Superior temporal gyrus (tissue), 1 donor: ENCODE data around the gene OLFML2A.
"Not testable (repeated sequence)": the region's sequence is repeated elsewhere in the genome, so short reads cannot be mapped to it uniquely, and the experiment has no call there.

Experiments
- DNase-seq: peaks from one replicate; pipeline ENCODE4 v3.0.0-alpha.2; 2016; ENCODE audit errors: extremely low spot score

OLFML2A gene

DNA sequence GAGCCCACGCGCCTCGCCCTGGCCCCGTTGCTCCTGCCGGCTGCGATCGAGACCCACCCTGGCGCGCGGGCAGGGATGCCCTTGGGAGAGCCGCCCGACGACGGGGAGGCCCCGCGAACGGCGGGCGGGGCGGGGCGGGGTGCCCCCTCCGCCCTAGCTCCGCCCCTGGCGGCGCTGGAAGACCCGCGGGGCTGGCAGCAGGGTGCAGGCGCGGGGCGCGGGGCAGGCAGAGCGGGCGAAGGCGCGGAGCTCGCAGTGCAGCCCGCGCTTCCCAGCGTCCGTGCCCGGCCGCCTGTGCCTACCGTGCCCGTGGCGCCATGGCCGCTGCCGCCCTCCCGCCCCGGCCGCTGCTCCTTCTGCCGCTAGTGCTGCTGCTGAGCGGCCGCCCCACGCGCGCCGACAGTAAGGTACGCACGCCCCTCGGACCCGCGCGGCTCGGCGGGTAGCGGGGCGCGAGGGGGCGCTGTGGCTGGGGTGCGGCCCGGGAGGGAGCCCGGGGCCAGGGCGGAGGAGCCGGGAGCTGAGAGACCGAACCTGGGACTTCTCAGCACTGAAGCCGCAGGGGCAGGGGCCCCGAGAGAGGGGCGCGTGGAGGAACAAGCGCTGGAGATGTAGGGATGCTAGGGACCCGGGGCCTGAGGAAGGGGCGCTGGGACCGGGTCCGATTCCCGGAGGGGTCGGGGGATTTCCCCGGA is at the start of gene OLFML2A:
Gene OLFML2A (plus strand): TSS at position 180 of the 695 bp plus-strand sequence. CDS start 138 bp downstream, at position 318.
- DNase-seq, result no peak

DNA sequence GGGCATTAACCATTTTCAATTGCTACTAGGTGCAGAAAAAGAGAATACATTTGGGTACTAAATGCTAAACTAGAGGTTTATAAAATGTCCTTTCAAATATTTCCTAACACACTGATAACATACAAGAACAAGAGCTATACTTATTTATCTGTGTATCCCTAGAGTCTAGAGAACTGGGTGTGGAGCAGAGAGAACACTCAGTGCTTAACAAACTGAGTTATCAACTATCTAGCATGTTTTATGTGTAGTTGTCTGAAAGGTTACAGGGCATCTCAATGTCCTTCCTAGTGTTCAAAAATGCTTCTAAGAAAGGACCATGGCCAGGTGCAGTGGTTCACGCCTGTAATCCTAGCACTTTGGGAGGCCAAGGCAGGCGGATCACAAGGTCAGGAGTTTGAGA is 46.2 kb upstream of the OLFML2A start:
- no peak for DNase-seq

DNA sequence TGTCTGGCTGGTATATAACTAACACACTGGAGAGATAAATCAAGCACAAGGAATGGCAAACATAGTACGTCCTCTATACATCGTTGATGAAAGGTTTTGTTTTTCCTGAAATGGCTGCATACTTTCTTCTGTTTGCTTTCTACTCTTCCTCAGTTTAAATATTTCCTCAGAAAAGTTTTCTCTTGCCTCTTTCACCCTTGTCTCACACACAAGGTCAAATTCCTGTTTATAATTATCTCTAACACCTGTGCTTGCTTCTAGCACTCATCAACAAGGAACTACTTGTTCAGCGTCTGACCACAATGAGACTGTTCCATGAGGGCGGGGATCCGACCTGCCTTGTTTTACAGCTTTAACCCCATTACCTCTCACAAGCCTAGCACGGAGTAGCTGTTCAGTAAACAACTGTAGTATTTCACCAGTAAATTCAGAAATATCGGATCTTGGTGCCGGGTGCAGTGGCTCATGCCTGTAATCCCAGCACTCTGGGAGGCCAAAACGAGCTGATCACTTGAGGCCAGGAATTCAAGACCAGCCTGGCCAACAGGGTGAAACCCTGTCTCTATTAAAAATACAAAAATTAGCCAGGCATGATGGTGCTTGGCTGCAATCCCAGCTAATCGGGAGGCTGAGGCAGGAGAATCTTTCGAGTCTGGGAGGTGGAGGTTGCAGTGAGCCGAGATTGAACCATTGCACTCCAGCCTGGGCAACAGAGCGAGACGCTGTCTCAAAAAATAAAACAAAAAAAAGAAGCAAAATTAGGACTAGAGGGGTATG is 42.8 kb upstream of the OLFML2A start:
- no peak for DNase-seq

- not testable (repeated sequence) for DNase-seq
Measured at GRCh38 chr9:124734741-124735083, 42.2 kb upstream of the OLFML2A start.

- no peak for DNase-seq
Measured at GRCh38 chr9:124735121-124735520, 41.8 kb upstream of the OLFML2A start.

DNA sequence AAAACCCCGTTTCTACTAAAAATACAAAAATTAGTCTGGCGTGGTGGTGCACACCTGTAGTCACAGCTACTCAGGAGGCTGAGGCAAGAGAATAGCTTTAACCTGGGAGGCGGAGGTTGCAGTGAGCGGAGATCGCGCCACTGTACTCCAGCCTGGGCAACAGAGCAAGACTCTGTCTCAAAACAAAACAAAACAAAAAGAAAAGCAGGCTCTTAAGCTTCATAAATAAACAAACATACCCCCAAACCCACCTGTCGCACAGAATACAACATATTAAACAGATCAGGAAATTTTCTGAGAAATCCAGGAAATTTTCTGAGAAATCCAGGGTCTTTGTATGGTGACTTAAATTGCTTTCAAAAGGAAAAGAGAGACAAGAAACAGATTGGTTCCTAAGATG is 38.9 kb upstream of the OLFML2A start:
- not testable (repeated sequence) for DNase-seq

- DNase-seq, result no peak
Measured at GRCh38 chr9:124739360-124739759, 37.6 kb upstream of the OLFML2A start.

- no peak for DNase-seq
Measured at GRCh38 chr9:124741149-124741548, 35.8 kb upstream of the OLFML2A start.

DNA sequence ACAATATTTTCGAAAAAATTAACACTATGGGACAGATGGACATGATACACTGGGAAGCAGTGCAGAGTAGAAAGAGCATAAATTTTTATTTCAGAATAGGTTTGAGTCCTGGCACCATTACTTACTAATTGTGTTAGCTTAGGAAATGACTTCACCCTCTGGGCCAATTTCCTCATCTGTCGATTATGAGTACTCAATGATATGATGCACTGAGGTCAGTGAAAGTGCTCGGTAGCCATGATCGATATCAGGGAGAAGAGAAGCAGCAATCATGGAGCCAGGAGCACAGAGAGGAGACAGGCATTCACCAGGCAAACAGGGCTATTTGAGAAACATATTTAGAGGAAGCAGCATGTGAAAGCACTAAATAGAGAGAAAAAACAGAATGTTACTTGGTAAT is 35.3 kb upstream of the OLFML2A start:
- DNase-seq, result no peak

DNA sequence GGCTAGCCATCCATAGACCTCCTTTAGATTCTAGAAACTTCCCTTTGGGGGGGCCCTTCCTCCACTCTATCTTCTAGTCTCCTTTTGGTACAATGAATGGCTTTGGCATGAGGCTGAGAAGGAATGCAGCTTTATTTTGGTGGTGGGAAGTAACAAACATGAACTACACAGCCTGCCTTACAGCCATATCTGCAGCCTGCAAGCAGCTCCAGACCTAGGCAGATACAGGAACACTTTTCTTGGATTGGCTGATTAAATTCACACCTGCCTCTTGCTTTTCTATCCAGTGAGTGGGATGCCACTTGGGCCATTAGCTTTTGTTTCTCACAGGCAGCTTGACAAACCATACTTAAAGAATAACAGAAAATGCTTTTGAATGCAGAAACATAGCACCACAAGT is 34.0 kb upstream of the OLFML2A start:
- no peak for DNase-seq

DNA sequence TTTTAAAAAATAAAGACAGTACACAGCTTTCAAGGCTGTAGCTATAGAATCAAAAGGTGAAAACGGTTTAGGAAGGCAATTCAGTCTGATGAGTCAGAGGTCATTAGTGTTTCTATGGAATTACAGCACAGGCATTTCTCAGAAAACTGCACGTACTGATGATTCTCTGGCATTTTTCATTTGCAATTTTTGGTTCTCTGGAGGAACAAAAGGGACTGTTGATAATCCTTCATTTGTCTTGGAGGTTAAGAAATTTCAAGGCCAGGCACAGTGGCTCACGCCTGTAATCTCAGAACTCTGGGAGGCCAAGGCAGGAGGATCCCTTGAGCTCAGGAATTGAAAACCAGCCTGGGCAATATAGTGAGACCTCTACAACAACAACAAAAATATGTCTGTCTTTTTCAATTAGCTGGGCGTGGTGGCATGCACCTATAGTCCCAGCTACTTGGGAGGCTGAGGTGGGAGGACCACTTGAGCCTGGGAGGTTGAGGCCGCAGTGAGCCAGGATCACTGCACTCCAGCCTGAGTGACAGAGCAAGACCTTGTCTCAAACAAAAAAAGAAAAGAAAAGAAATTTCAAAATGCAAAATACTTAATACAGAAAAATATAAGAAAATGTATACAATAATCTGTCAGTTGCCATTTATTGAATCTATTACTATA is 33.1 kb upstream of the OLFML2A start:
- no peak for DNase-seq

DNA sequence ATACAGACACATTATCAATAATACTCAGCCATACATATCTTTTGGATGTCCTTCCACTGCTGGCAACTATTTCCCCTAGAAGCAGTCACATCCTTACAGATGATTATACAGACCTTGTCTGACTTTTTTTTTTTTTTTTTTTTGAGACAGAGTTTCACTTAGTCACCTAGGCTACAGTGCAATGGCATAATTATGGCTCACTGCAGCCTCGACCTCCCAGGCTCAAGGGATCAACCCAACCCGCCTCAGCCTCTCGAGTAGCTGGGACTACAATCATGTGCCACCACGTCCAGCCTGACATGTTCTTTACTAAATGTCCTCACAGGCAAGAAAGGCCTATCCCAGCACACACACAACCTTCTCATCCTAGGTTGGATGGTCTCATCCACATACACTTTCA is 29.9 kb upstream of the OLFML2A start:
- DNase-seq, result no peak

GRCh38 chr9:124749284-124749683 is 27.6 kb upstream of the OLFML2A start:
- no peak for DNase-seq

DNA sequence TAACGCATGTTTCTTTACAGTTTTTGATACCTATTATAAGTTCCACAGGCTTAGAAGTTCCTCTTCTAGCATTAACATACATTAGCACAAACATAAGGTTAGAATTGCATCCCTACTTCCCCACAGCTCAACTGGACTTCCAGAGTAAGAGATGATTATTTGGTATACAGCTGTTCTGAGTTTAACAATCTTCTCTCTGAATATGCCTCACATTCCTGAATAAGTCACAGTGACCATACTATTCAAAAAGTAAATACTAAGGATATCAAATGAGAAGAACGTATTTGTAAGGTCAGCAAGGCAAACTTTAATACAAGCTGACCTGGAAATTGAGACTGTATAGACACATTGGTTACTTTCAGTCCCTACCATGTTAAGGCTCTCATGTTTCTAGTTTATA is 27.2 kb upstream of the OLFML2A start:
- DNase-seq, result no peak

DNA sequence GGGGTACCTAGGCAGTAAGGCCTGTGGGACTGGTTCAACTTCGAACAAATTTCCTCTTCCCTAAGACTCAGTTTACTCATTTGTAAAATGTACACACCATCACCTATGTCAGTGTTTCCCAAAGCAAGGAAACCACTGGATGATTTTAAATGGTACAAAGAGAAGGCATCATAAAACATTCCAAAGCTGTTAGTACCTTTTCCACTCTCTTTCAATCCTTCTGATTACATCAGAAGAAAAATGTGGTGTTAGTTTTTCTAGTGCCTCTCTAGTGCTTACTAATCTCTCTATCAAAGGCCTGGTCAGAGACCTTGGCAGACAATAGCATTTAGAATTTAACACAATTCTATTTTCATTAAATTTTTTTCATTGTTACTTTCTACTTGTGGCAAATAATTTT is 24.0 kb upstream of the OLFML2A start:
- no peak for DNase-seq

GRCh38 chr9:124754289-124754688 is 22.6 kb upstream of the OLFML2A start:
- no peak for DNase-seq

DNA sequence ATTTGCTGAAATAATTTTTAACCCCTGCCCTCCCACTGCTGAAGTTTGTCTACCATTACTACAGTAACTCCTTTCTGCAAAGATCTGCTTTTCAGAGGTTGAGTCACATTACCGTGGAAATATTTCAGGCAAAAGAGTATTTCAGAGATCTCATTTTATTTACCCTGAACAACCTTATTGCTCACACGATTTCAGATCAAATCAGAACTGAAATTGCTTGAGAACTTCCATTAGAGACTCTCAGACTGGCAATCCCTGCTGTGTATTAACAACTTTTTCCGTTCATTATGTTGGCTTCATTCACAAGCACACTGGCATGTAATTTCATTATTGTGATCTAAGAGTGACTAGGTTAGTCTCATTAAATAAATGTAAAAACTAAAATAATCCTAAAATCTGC is 21.9 kb upstream of the OLFML2A start:
- no peak for DNase-seq

DNA sequence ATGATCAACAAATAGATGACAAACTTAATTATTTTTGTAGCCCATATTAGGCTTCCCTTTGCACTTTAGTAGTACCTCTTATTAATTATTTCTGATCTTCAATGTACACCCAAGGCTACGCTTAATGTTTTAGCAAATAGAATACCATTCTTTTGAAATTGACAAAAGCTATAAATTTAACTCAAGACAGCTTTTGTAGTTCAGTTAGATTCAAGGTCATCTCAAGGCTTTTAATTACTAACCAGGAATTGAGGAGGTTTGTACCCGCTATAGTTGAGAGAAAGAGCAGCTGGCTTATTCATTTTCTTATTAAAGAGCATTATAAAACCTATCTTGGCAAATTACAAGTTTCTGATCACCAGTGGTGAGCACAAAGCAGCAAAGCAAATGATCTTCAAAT is 20.9 kb upstream of the OLFML2A start:
- DNase-seq, result no peak

DNA sequence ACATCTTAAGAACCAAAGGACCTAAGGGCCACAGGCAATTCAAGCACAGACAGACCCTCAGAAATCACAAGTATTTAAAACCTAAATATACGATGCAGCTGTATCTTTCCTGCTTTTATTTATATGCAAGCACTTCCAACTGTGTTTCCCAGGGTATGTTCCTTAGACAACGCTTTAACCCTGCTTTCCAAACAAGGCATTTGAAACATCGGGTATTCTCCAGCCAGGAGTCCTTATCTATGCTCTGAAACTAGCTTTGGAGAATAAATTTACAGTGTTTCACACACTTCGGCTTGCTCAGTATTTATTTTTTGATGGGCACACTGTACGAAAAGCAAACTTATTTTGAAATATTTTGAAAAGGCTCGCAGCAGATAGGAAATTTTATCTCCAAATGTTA is 19.3 kb upstream of the OLFML2A start:
- DNase-seq, result no peak

GRCh38 chr9:124758061-124758460 is 18.9 kb upstream of the OLFML2A start:
- DNase-seq, result no peak

- no peak for DNase-seq
Measured at GRCh38 chr9:124758691-124759090, 18.2 kb upstream of the OLFML2A start.

DNA sequence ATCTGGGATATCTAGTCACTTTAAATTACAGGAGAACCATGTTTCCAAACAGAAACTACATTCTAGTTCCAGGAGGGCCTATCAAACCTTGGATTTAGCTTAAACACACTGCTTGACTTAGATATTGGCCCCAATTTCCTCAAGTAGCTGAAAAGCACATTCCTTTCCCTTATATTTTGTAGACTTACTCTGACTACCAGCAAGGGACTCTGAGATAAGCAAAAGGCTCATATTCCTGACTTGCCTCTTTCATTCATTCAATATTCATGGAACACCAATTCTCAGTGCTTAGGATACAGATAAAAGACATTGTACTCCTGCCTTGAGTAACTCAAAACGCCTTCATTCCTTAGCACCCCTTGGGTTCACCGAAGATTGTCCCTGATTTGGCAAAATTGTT is 17.6 kb upstream of the OLFML2A start:
- DNase-seq, result no peak

GRCh38 chr9:124760719-124761118 is 16.2 kb upstream of the OLFML2A start:
- DNase-seq, result no peak
